C4-2B (cell line): ENCODE measurements around the gene SLC18A3.

ENCODE experiments used
- CTCF ChIP-seq: fragments of 450-650 bp; conservative IDR thresholded peaks from 2 replicates; pipeline ENCODE4 v1.5.1; 2017; ENCODE audit warnings: mild to moderate bottlenecking
- ZFX ChIP-seq: fragments of 450-650 bp; IDR thresholded peaks from 2 replicates; pipeline ENCODE4 v1.6.1; 2017

DNA sequence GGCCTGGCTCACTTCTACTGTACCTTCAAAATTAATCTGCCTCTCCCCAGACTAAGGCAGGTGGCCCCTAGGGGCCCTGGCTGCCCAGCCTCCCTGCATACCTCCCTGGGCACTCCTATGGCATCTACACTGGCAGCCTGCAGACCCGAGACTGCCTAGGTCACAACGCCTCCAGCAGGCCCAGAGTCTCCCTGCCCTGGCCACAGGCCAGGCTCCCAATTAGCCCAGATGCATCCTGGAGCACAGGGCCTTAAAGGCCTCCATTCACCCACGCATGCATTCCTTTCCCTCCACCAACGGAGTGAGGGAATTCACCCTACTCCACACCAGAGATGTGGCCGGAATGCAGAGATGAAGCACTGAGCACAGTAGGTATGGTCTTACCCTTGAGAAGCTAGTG, 5.6 kb downstream of the SLC18A3 start:
- TF ChIP-seq CTCF (no peak), ZFX (no peak)
